SK-N-SH (cell line): Measurements from ENCODE around the gene MON2. TPM values are rescaled to one million over a fixed set of nuclear protein-coding genes. Genes with fewer than 3 reads are reported as not detected.

ENCODE experiments used
- CTCF ChIA-PET: fragments of 300-600, 350-600 bp; formaldehyde crosslinking; extraction: SDS; loops from one replicate; lab custom pipeline; 2021; lab: Yijun Ruan, JAX
- POLR2A ChIA-PET: fragments of 350-600 bp; sonication (Branson Sonifier 250); formaldehyde crosslinking; extraction: SDS; loops from one replicate; lab custom pipeline; 2020; ENCODE audit warnings: antibody characterized with exemption, inconsistent platforms; lab: Yijun Ruan, JAX
- DNase-seq: peaks from one replicate; pipeline ENCODE4 v3.0.0; 2012
- H2AFZ ChIP-seq: fragments of 200-600 bp; sonication (generic); 2 replicates; pipeline ENCODE4 v1.8.1; 2016; ENCODE audit warnings: antibody characterized with exemption, mild to moderate bottlenecking, low read depth
- H3F3A ChIP-seq: fragments of 200-600 bp; sonication (generic); replicated peaks from 2 replicates; pipeline ENCODE3; 2016; ENCODE audit warnings: antibody characterized with exemption, mild to moderate bottlenecking; ENCODE audit not compliant: insufficient read depth
- H3K27ac ChIP-seq, 2 experiments: fragments of 200-500 bp in 1 of 2; fragments of 200-600 bp in 1 of 2; sonication (Bioruptor generic) in 1 of 2; sonication (generic), shearing (Covaris generic) in 1 of 2; 2 replicates each; pipeline versions ENCODE4 v1.5.1 to v1.6.1; 2014 to 2016; ENCODE audit warnings: low read depth in 2 of 2, inconsistent platforms in 1 of 2, low read length in 1 of 2, mild to moderate bottlenecking in 1 of 2, mixed read lengths in 1 of 2
- H3K27me3 ChIP-seq: fragments of 200-600 bp; sonication (generic), shearing (Covaris generic); 2 replicates; pipeline ENCODE4 v1.6.1; 2016; ENCODE audit warnings: mixed run types; ENCODE audit not compliant: insufficient read depth
- H3K36me3 ChIP-seq, 2 experiments: fragments of 200-500 bp in 1 of 2; fragments of 200-600 bp in 1 of 2; sonication (Bioruptor generic) in 1 of 2; sonication (generic) in 1 of 2; replicated peaks in 1 of 2; 2 replicates each; pipeline versions ENCODE3 to v1.5.1; 2014 to 2016; ENCODE audit warnings: low read length in 1 of 2, mild to moderate bottlenecking in 1 of 2; ENCODE audit not compliant: insufficient read depth in 2 of 2, control insufficient read depth in 1 of 2
- H3K4me1 ChIP-seq, 2 experiments: fragments of 200-500 bp in 1 of 2; fragments of 200-600 bp in 1 of 2; sonication (Bioruptor generic) in 1 of 2; sonication (generic), shearing (Covaris generic) in 1 of 2; 2 replicates each; pipeline versions ENCODE4 v1.5.1 to v1.6.1; 2014 to 2016; ENCODE audit warnings: low read depth in 1 of 2, low read length in 1 of 2, mixed run types in 1 of 2; ENCODE audit not compliant: insufficient read depth in 2 of 2, control insufficient read depth in 1 of 2
- H3K4me2 ChIP-seq: fragments of 200-600 bp; sonication (generic), shearing (Covaris generic); 2 replicates; pipeline ENCODE4 v1.6.1; 2017; ENCODE audit warnings: mixed run types
- H3K4me3 ChIP-seq, 2 experiments: fragments of 200-500 bp in 1 of 2; fragments of 200-600 bp in 1 of 2; sonication (Bioruptor generic) in 1 of 2; sonication (generic), shearing (Covaris generic) in 1 of 2; 2 replicates each; pipeline versions ENCODE4 v1.5.1 to v1.8.1; 2014 to 2016; ENCODE audit warnings: low read depth in 2 of 2, inconsistent platforms in 1 of 2, low read length in 1 of 2, mild to moderate bottlenecking in 1 of 2, mixed read lengths in 1 of 2, moderate library complexity in 1 of 2
- H3K79me2 ChIP-seq: fragments of 200-600 bp; sonication (generic); 2 replicates; pipeline ENCODE4 v1.8.1; 2017; ENCODE audit warnings: mild to moderate bottlenecking; ENCODE audit not compliant: insufficient read depth
- H3K9ac ChIP-seq: fragments of 200-600 bp; sonication (generic); 2 replicates; pipeline ENCODE4 v1.6.1; 2017; ENCODE audit warnings: mixed run types
- H3K9me2 ChIP-seq: fragments of 200-600 bp; sonication (generic); 2 replicates; pipeline ENCODE4 v1.6.1; 2017; ENCODE audit warnings: mixed run types
- H3K9me3 ChIP-seq: fragments of 200-600 bp; sonication (generic); 2 replicates; pipeline ENCODE4 v1.6.1; 2017; ENCODE audit warnings: mixed run types, mild to moderate bottlenecking, moderate library complexity
- H4K20me1 ChIP-seq: fragments of 200-600 bp; sonication (generic); 2 replicates; pipeline ENCODE4 v1.6.1; 2017; ENCODE audit warnings: mild to moderate bottlenecking, mixed run types; ENCODE audit not compliant: insufficient read depth
- CHD2 ChIP-seq: fragments of 150-350 bp; IDR thresholded peaks from 2 replicates; pipeline ENCODE4 v1.6.1; 2018; ENCODE audit warnings: low read length; ENCODE audit not compliant: partially characterized antibody
- EP300 ChIP-seq, 2 experiments: IDR thresholded peaks; 2 replicates each; pipeline versions ENCODE4 v1.4.0 to v1.6.1; 2012; ENCODE audit warnings: borderline replicate concordance in 1 of 2, low read depth in 1 of 2, low read length in 1 of 2
- EZH2phosphoT487 ChIP-seq: fragments of 200-600 bp; sonication (generic); IDR thresholded peaks from 2 replicates; pipeline ENCODE4 v1.6.1; 2017; ENCODE audit warnings: low read depth, mixed run types, mild to moderate bottlenecking, antibody characterized with exemption, moderate library complexity, borderline replicate concordance
- FOXJ3 ChIP-seq: sonication (generic); formaldehyde crosslinking; IDR thresholded peaks from 2 replicates; pipeline ENCODE4 v1.5.1; 2020; ENCODE audit warnings: mild to moderate bottlenecking, missing genetic modification reagents
- FOXM1 ChIP-seq: IDR thresholded peaks from 2 replicates; pipeline ENCODE4 v1.4.0; 2012; ENCODE audit warnings: low read depth, mild to moderate bottlenecking
- GATA2 ChIP-seq: sonication (generic); formaldehyde crosslinking; IDR thresholded peaks from 2 replicates; pipeline ENCODE4 v1.5.0; 2020; ENCODE audit warnings: mild to moderate bottlenecking, missing genetic modification reagents
- MXI1 ChIP-seq: IDR thresholded peaks from 2 replicates; pipeline ENCODE4 v1.6.1; 2012; ENCODE audit warnings: mild to moderate bottlenecking, low read depth, low read length, improper control_type of control experiment
- NFIC ChIP-seq: IDR thresholded peaks from 2 replicates; pipeline ENCODE4 v1.4.0; 2012; ENCODE audit warnings: borderline replicate concordance
- NRF1 ChIP-seq: IDR thresholded peaks from 2 replicates; pipeline ENCODE4 v1.6.1; 2012; ENCODE audit warnings: low read depth, mild to moderate bottlenecking, low read length
- PBX3 ChIP-seq: IDR thresholded peaks from 2 replicates; pipeline ENCODE4; 2012
- POLR2AphosphoS5 ChIP-seq: IDR thresholded peaks from 2 replicates; pipeline ENCODE4 v1.6.1; 2012; ENCODE audit warnings: low read depth, low read length
- RAD21 ChIP-seq: IDR thresholded peaks from 2 replicates; pipeline ENCODE4 v1.6.1; 2012; ENCODE audit warnings: mild to moderate bottlenecking, low read length
- RCOR1 ChIP-seq: fragments of 150-350 bp; IDR thresholded peaks from 2 replicates; pipeline ENCODE4 v1.6.1; 2017; ENCODE audit warnings: antibody characterized with exemption, low read length
- RFX5 ChIP-seq: IDR thresholded peaks from 2 replicates; pipeline ENCODE4 v1.6.1; 2012; ENCODE audit warnings: mild to moderate bottlenecking, improper control_type of control experiment, low read length
- SMC3 ChIP-seq: IDR thresholded peaks from 2 replicates; pipeline ENCODE4 v1.6.1; 2012; ENCODE audit warnings: low read depth, low read length, improper control_type of control experiment
- TEAD4 ChIP-seq: IDR thresholded peaks from 2 replicates; pipeline ENCODE4 v1.4.0; 2012; ENCODE audit warnings: mild to moderate bottlenecking, borderline replicate concordance; ENCODE audit not compliant: insufficient read depth
- whole genome bisulfite sequencing: methylation state at CpG from one replicate; pipeline ENCODE4 v1.1.6; 2017; ENCODE audit warnings: low lambda C conversion rate; 5-methylcytosine and 5-hydroxymethylcytosine counted together
- polyA plus RNA-seq, 3 experiments: library from polyadenylated mRNA; depleted of rRNA; stranded (reverse); fragments of >200 nt; gene quantifications; 2 replicates each; pipeline ENCODE4 v1.2.3, GENCODE V29; 2012
- TF ChIP-seq, protein P1 (sequence below): fragments of 200-600 bp; sonication (generic); IDR thresholded peaks from 2 replicates; pipeline ENCODE4 v1.6.1; 2017; ENCODE audit warnings: antibody characterized with exemption, mild to moderate bottlenecking, moderate library complexity

MON2 gene
- polyA plus RNA-seq, 1 of the 3 experiments (the other 2 are of a cell fraction) = 4.4 TPM

DNA sequence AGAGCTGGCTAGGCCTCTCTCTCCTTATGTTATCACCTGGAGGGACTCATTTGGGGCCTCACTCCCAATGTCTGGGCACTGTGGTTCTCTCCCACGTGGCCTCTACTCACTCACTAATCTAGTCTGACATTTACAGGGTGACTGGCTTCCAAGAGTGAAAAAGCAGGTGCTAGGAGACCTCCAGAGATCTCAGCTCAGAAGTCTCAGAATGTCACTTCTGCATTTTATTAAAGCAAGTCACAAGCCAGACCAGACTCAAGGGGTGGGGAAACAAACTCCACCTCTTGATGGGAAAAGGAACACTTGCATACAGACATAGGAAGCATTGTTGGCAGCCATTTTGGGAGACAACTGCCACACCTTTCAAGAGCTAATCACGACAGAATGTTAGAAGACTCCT, 175.9 kb downstream of the MON2 start:
- Histone ChIP-seq H3K4me2 (no peak overlapping the region), H3K9me2 (no peaks in the 10 kb centered on the region), H3K9me3 (no peaks in the 10 kb centered on the region), H3K79me2 (no peaks in the 10 kb centered on the region), H2AFZ (no peak overlapping the region), H3K4me3 (no peak overlapping the region), H3K27me3 (no peaks in the 10 kb centered on the region), H3K9ac (no peak overlapping the region), H3K4me1 (no peaks in the 10 kb centered on the region), H3K36me3 (no peaks in the 10 kb centered on the region), H3F3A (no peaks in the 10 kb centered on the region), H3K27ac (no peak overlapping the region), H4K20me1 (no peaks in the 10 kb centered on the region)
- ChIA-PET CTCF (no interaction called here), POLR2A (no interaction called here)
- DNase-seq = no peak
- WGBS = 85% methylated on average over 2 of the region's 2 CpGs
- TF ChIP-seq EZH2phosphoT487 (no peak), PBX3 (no peak), EP300 (IDR thresholded peaks at IDR 0.05; ENCODE audit: borderline replicate concordance in 1 of 2, low read depth in 1 of 2, low read length in 1 of 2) (no peak), POLR2AphosphoS5 (no peak), GATA2 (CRISPR knock-in tag) (no peak), RFX5 (no peak), NFIC (no peak), RCOR1 (no peak), FOXM1 (no peak), FOXJ3 (no peak), CHD2 (no peak), TEAD4 (no peak), NRF1 (no peak), RAD21 (no peak)
- TF ChIP-seq, protein P1, sequence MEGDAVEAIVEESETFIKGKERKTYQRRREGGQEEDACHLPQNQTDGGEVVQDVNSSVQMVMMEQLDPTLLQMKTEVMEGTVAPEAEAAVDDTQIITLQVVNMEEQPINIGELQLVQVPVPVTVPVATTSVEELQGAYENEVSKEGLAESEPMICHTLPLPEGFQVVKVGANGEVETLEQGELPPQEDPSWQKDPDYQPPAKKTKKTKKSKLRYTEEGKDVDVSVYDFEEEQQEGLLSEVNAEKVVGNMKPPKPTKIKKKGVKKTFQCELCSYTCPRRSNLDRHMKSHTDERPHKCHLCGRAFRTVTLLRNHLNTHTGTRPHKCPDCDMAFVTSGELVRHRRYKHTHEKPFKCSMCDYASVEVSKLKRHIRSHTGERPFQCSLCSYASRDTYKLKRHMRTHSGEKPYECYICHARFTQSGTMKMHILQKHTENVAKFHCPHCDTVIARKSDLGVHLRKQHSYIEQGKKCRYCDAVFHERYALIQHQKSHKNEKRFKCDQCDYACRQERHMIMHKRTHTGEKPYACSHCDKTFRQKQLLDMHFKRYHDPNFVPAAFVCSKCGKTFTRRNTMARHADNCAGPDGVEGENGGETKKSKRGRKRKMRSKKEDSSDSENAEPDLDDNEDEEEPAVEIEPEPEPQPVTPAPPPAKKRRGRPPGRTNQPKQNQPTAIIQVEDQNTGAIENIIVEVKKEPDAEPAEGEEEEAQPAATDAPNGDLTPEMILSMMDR = no peak

GRCh38 chr12:62643486-62643885, 176.9 kb downstream of the MON2 start:
- no peak for DNase-seq
- Histone ChIP-seq H3F3A (no peaks in the 10 kb centered on the region), H3K27ac (no peak overlapping the region; a peak in 1 of 4 replicates), H3K9me3 (no peaks in the 10 kb centered on the region), H3K79me2 (no peaks in the 10 kb centered on the region)
- POLR2A ChIA-PET = no interaction called here
- no peak for TF ChIP-seq TEAD4
- no peak for TF ChIP-seq SMC3
- TF ChIP-seq NFIC = no peak
- TF ChIP-seq MXI1 = no peak
- no peak for TF ChIP-seq RFX5
- TF ChIP-seq GATA2 (CRISPR knock-in tag) = no peak
- TF ChIP-seq, all 33 proteins: peak for 0
- H3K9me2 ChIP-seq = no peaks in the 10 kb centered on the region
- no peaks in the 10 kb centered on the region for H3K36me3 ChIP-seq
- H3K4me2 ChIP-seq = no peak overlapping the region
- no peak overlapping the region for H2AFZ ChIP-seq
- WGBS = 100% methylated on average over 2 of the region's 2 CpGs
- H3K27me3 ChIP-seq = no peaks in the 10 kb centered on the region
- no peak overlapping the region for H3K9ac ChIP-seq
- no peaks in the 10 kb centered on the region for H4K20me1 ChIP-seq
- no peak overlapping the region for H3K4me3 ChIP-seq
- CTCF ChIA-PET = no interaction called here
- no peaks in the 10 kb centered on the region for H3K4me1 ChIP-seq
